Stimulated activated CD4-positive, alpha-beta T cell treated with anti-CD3 and anti-CD28 coated beads, Interleukin-2, amount 100 ng/mL, for 4 hours (primary cell): ENCODE results near the gene ETDC.

Experiments used
- DNase-seq: peaks from one replicate; pipeline ENCODE4 v3.0.0-alpha.2; 2020; ENCODE audit warnings: low read depth

ETDC gene

GRCh38 chrX:135346975-135347374 lies 37.7 kb downstream of the ETDC start:
- DNase-seq = no peak

- DNase-seq = no peak
Observed at GRCh38 chrX:135347381-135348016, 38.2 kb downstream of the ETDC start.

GRCh38 chrX:135354288-135354687 lies 45.0 kb downstream of the ETDC start:
- DNase-seq = no peak
